HG03139 (cell line): Measurements from ENCODE around the gene OR6K6.

ENCODE experiments used
- ATAC-seq: cut with Tn5 transposase; IDR thresholded peaks from one replicate; pipeline ENCODE4 v1.9.1; 2021; ENCODE audit not compliant: unreplicated experiment

The OR6K6 gene, protein sequence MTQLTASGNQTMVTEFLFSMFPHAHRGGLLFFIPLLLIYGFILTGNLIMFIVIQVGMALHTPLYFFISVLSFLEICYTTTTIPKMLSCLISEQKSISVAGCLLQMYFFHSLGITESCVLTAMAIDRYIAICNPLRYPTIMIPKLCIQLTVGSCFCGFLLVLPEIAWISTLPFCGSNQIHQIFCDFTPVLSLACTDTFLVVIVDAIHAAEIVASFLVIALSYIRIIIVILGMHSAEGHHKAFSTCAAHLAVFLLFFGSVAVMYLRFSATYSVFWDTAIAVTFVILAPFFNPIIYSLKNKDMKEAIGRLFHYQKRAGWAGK

DNA sequence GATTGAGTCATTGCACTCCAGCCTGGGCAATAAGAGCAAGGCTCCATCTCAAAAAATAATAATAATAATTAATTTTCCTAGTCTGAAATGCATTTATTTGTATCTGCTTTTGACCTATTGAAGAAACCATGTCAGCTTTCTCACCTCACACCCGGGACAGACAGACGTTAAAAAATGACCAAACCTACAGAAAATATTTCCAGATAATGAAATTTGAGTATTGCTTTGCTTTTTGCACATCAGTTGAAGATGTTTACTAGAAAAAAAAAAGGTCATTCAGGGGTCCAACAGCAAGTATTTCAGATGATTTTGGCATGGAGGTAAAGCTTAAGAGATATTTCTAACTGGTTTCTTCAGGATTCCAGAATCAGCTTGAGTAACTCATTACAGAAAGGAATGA, at the start of gene OR6K6:
Gene OR6K6 (plus strand): TSS at position 301 of the 400 bp plus-strand sequence. CDS start 168 bp downstream, outside the sequence.
- no peak for ATAC-seq

DNA sequence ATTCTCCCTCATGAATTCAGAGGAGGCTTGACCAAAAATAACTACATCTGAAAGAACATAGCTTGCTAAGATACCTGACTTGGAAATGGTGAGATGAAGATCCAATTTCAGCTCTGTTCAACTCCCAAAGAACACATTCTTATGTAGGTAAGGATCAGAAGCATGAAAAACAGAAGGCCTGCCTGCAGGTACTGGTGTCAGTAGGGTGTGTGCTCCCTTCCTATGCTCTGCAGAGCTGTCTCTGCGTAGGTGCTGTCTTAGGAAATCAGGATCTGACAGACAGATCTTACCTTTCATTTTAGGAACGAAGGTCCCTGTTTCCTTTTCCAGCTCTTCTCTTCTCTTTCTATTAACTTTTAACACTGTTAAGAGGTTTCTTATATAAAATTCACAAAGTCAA, 48.4 kb upstream of the OR6K6 start:
- no peak for ATAC-seq

DNA sequence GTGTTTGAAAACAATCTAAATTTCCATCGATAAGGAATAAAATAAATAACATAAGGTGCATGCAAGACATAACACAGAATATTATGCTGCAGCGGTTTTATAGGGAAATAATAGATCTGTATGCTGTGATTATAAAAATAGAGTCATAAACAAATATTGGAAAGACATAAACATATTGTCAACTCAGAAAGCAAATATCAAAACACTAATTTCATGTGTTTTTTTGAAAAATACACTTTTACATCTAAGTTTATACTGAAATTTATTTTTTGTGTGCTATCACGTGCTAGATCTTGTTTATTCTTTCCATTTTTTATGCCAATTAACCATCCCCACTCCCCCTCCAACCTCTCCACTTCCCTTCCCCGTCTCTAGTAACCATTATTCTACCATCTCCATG, 43.4 kb upstream of the OR6K6 start:
- no peak for ATAC-seq

DNA sequence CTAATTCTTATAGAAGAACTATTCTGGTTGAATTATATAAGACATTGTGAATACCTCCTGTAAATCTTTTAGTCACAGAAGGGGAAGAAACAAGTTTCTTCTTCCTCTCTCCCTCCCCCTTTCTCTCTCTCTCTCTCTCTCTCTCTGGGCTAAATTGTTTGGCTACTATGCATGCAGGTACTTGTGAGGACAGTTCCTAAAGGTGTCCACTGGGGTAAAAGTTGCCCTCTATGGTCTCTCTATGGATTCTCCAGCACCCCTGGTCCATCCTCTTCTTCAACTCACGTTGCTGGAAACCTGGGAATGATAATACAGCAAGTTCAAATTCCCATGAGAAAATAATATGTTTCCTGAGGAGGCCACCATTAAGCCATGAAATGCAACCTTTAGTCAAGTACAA, 39.8 kb upstream of the OR6K6 start:
- no peak for ATAC-seq

DNA sequence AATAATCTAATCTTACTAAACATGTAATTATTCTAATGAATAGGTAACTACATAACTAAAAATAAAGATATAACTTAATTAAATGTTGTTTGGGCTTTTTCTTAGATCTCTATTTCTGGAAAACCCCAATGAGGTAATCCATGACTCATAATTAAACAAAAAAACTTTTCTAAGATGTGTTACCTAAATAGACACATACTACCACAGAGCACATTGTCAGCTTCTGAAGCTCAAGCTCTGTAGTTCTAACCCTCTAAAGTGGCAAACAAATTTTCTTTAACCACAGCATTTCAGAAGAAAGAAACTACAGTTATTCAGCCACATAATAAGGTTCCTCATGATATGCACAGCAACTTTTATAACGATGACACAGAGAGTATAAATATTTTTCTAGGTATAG, 38.2 kb upstream of the OR6K6 start:
- no peak for ATAC-seq

DNA sequence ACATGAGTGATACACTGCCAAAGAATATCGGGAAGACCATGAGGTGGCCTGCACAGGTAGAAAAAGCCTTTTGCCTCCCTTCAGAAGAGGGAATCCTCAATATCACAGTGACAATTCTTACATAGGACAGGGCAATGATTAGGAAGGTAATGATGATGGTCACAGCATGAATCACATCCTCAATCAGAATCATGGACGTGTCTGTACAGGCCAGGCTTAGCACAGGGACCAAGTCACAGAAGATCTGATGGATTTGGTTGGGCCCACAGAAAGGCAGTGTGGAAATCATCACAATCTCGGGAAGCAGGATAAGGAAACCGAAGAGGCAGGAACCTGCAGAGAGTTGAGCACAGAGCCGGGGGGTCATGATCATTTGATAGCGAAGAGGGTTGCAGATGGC, 37.2 kb upstream of the OR6K6 start:
- no peak for ATAC-seq

DNA sequence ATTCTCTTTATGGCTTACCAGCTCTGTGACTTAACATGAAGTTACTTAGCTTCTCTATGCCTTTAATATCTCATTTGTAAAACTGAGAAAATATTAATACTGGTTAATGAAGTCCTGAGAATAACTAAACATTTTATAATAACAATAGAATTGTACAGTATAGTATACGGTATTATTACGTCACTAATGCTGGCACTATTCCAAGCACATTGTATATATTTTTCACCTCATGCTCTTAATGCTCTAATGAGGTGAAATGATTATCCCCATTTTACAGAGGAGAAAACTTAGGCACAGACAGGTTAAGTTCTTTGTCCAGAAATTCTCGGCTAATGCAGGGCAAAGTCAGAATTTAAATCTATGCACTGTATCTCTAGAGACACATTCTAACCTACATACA, 34.9 kb upstream of the OR6K6 start:
- no peak for ATAC-seq

DNA sequence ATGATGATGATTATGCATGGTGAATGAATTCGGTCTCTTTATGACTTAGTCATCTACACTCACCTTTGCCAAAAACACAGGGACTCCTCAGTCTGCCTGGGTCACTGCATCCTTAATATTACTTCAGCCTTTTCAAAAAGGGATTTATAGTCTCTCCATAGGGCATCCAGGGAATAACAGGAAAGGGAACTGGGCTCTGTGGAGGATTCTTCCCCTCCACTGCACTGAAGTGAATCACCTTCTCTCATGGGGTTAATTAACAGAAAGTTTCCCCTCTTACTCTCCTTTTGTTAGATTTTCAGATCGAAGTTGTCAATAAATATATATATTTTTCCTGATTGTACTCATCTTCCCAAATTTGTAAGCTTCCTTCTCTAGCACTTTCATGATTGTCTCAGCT, 33.9 kb upstream of the OR6K6 start, which contains the start of gene OR6K3:
Gene OR6K3 (minus strand): TSS at position 101 of the 400 bp plus-strand sequence. CDS start 2,605 bp downstream, outside the sequence.
- ATAC-seq, result no peak

DNA sequence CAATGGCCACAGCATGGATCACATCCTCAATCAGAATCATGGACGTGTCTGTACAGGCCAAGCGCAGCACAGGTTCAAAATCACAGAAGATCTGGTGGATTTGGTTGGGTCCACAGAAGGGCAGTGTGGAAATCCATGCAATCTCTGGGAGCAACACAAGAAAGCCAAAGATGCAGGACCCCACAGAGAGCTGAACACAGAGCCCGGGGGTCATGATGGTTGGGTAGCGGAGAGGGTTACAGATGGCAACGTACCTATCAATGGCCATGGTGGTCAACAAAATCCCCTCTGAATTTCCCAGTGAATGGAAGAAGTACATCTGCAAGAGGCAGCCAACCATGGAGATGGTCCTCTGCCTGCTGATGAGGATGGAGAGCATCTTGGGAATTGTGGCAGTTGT, 30.1 kb upstream of the OR6K6 start:
- ATAC-seq, result no peak

DNA sequence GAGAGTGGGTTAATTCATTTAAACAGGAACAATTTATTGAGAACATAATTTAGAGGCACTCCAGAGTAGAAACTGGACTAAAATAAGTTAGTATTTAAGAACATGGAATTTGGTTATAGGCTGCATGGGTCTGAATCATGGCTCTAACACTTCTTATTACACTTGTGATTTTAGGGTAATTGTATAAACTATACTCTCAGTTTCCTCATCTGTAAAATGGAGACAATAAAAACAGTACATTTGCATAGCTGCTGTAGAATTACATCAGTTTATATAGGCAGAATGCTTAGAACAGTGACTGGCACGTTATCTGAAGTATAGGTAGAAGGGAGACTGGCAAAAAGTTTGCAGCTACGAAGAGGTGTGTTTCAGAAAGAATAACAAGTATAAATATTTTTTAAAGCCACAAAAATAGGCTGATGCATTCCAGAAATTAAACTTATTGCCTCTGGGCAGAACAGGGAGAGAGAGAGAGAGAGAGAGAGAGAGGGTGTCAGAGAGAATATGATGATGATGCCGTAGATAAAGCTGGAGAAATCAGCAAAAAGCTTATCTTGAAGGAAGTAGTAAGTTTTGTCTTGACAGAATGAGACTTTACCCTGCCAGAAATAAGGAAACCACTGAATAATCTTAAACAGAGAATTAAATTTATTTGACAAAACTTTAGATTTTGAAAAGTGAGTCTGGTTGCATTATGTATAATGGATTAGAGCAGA, 25.9 kb upstream of the OR6K6 start:
- ATAC-seq, result no peak

DNA sequence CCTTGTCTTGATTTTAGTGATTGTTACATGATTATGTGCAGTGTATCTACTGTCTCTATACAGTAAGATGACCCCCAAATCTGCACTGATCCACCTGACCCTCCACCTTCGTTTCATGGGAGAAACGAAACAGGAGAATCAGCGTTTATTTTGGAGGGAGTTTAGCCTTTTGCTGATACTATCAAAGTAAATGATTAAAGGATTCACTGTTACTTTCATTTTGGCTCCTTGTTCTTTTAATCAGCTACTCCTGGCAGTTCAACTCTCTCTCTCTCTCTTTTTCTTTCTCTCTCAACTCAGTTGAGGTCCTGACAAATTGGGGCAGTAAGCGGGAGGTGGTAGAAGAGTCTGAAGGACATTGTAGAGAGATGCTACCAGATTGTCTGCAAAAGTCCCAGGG, 24.1 kb upstream of the OR6K6 start:
- ATAC-seq, result no peak

DNA sequence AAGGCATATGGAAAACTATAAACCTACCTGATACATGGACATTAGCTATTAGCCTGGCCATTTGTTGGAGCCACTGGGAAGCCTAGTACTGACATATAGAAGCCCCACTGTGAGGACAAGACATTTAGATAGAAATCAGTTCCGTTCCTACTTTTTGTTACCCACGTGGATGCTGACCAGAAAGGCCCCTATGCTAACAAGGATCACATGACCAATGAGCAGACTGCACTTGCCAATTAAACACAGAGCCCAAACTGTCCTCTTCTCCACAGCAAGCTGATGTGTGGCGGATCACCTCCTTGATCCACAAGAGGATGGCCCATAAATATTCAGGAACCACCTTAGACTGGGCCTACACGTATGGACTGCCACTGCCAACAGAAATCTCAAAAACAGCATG, 22.8 kb upstream of the OR6K6 start:
- no peak for ATAC-seq

DNA sequence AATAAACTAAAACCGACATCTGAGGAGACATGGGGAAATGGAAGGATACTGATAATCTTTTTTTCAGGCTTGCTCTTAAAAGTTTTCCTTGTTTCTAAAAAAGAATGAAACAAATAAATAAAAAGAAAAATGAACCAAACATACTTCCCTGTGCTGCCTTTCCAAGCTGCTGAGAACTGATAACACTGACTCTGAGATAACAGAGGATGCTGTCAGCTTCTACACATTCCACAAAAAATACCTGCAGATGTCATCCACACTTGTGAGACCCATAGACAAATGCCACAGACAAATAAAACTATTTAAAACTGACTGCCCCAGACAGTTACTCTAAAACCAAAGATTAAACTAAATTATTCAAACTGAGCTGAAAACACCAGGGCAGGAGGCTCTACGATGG, 22.0 kb upstream of the OR6K6 start:
- ATAC-seq, result no peak

DNA sequence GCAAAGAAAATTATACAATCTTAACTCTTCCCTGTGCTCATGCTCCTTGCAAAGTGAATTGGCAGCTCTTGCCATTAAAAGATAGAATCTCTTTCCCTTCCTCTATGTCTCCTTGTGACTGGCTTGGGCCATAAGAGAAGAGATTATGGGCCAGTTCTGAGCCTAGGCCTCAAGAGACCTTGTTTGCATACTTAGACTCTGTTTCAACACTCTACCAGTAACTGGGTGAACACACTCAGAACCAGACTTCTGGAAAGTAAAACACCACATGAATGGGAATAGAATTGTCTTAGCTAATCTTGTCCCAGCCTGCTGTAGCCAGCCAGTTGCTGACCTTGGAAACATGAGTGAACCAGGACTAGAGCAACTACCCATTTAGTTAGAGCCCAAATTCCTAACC, 18.7 kb upstream of the OR6K6 start:
- no peak for ATAC-seq

DNA sequence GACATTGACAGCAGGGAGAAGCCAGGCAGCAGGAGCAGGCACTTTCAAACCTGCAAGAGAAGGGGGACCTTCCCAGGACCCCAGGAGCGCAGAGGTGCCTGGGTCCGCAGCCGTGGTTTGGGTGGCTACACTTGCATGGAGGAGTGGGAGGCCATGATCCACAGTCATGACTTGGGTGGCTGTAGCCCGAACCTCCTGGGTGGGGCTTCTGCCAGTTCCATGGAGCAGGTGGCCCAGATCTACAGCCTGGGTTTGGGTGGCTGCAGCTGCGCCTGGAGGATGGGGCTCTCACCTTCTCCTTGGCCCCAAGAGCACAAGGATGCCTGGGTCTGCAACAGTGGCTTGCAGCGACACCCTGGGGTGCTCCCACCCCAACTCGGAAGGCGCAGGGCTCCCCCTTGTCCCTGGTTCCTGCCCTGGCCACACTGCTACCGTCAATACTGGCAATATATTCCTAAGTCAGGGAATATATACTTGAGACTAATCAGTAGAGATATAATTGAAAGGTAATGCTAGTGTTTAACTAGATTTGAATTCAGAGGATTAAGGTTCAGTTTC, 2.3 kb upstream of the OR6K6 start:
- ATAC-seq, result no peak

DNA sequence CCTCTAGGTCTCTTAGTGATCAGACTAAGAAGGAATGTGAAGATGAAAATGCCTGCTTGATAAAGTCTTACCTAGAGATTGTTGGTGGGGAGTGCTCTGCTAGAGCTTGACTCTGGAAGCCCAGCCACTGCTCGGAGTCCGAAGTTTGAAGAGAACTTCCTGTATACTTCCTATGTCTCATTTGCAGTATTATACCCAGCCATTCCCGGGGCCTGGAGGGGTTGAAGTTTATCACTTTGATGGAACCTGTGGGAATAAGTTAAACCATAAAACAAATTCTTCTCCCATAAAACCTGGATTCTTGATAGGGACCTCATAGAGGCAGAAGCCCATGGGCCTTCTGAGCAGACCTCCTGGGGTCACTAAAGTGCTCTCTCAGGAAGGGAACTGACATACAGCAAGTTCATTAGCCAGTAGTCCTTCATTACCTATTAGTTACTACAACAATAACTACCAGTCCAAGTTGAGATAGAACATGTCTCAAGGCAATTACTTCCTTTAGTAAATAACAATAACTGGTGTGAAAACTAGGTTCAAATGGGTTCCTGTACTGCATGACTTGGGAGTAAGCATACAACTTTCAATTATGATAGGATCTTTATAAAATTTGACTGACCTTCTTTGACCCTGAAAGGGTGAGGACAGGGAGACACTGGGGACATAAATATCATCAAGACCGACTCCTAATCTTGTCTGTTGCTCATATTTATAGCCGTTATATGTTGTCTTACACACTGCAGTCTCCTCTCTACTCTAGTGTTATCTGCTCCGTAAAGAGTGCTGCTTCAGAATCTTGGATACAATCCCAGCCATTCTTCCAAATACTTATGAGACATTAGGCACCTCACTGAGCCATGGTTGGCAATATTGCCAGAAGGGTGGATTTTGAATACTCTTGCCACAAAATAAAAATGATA, 17.7 kb downstream of the OR6K6 start, which contains the start of gene OR6N1:
Gene OR6N1 (minus strand): TSS at position 246 of the 917 bp plus-strand sequence. CDS start 5,513 bp downstream, outside the sequence.
- ATAC-seq, result no peak

DNA sequence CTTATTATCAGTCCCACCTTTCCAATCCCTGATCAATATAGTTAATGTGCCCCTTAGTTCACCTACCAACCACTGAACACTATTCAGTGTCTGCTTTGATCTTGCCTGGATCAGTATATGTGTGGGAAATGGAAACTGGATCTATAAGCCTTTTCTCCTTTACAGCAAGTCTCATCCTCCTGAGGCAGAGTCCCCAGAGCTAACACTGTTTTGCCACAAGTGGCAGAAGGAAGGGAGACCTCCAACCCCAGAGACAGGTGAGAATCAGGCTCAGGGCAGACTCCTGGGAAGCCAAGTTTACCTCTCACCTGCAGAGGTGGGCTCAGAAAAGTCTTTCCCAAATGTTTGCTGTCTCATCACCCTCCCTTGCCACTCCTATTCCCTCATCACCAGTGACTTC, 26.6 kb downstream of the OR6K6 start, which contains the start of gene OR6N2:
Gene OR6N2 (minus strand): TSS at position 101 of the 400 bp plus-strand sequence. CDS start 3,569 bp downstream, outside the sequence.
- ATAC-seq, result no peak

DNA sequence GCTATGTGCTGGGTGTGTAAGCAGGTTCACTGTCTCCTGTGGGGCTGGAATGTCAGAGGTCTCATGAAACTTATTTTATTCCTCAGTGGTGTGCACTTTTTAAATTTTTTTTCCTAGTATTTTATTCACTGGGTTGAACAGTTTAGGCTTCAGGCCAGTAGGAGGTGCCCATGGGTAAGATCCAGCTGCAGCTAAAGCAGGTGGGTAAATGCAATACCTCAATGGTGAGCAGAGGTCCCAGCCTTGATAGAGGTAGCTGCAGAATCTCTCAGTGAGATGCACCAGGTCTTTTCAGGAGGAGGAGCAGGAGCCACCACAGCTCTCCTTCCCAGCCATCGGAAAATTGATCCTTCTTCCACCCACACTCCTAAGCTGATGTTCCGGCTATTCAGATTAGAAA, 39.1 kb downstream of the OR6K6 start:
- ATAC-seq, result peak; percentile 68

DNA sequence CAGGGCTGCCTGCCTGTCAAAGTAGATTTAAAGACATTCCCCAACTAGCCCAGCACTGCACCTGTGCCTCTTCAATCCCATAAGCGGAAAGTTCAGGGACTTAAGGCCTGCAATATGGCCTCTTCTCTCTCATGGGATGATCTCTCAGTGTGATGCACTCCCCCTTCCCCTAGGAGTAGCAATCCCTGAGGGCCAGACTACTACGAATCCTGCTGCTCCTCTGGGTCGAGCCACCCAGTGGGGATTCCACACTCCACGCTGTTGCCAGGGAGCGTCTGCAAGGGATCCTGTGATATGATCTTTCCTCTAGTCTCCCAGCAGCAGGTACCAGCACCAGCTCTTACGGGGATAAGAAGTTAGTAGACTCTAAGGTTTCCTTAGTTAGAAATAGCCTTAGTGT, 39.7 kb downstream of the OR6K6 start:
- ATAC-seq, result no peak

DNA sequence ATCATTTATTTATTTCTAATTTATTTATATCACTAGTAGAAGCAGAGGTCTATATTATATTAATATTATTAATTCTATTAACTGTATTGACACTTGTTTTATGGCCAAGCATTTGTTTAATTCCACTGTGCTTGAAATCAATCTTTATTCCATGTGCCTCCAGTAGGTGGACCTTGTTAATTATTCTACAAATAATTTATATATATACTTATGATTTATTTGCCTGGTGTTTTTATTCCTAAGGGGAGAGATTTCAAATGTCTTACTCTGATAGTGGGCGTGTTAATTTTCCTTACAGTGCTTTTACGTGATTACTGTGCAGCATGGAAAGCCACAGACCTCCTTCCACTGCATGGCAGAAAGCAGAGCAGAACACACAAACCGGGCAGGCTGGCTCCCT, 44.0 kb downstream of the OR6K6 start:
- ATAC-seq, result no peak

DNA sequence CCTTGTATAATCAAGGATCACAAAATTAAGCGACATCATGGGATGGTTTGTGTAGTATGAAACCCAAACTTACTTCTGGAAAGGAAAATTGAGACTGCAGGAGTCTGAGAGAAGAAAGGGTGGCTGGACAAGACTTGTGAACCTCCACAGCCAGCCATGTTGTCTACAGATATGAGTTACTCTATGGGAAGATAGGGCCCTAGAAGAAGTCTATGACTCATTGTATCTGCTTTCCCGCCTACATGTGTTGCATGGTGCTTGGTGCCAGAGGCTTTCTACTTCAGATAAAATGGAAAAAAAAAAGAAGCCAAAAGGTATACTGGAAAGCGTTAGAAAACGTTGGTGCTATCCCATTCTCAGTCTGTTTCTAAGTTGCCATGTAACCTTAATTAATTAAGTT, 45.2 kb downstream of the OR6K6 start:
- no peak for ATAC-seq
